Neuronal stem cell (in vitro differentiated cells): ENCODE results near the gene AP3M1.

Experiments used
- DNase-seq: peaks from one replicate; pipeline ENCODE4 v3.0.0-alpha.2; 2013; ENCODE audit warnings: low spot score
- H2AFZ ChIP-seq: one replicate; pipeline ENCODE4 v1.6.1; 2013; ENCODE audit warnings: mild to moderate bottlenecking, low read length, inconsistent platforms
- H2AK5ac ChIP-seq: 2 replicates; pipeline ENCODE4 v1.6.1; 2013; ENCODE audit warnings: low read depth, mild to moderate bottlenecking, inconsistent platforms, low read length, moderate library complexity, mixed read lengths
- H2BK120ac ChIP-seq: 2 replicates; pipeline ENCODE4 v1.6.1; 2013; ENCODE audit warnings: low read depth, mild to moderate bottlenecking, inconsistent platforms, low read length, moderate library complexity, mixed read lengths
- H2BK12ac ChIP-seq: one replicate; pipeline ENCODE4 v1.6.1; 2013; ENCODE audit warnings: low read length, inconsistent platforms
- H2BK15ac ChIP-seq: 2 replicates; pipeline ENCODE4 v1.6.1; 2013; ENCODE audit warnings: mild to moderate bottlenecking, low read length, inconsistent platforms, mixed read lengths
- H2BK5ac ChIP-seq: one replicate; pipeline ENCODE4 v1.6.1; 2013; ENCODE audit warnings: inconsistent platforms, mild to moderate bottlenecking, low read length, moderate library complexity
- H3K14ac ChIP-seq: one replicate; pipeline ENCODE4 v1.6.1; 2013; ENCODE audit warnings: low read length, inconsistent platforms
- H3K18ac ChIP-seq: 2 replicates; pipeline ENCODE4 v1.6.1; 2013; ENCODE audit warnings: low read length, inconsistent platforms
- H3K23ac ChIP-seq: 2 replicates; pipeline ENCODE4 v1.6.1; 2013; ENCODE audit warnings: low read depth, mild to moderate bottlenecking, mixed read lengths, low read length, inconsistent platforms; ENCODE audit not compliant: poor library complexity
- H3K27ac ChIP-seq: replicated peaks from 3 replicates; pipeline ENCODE4 v1.5.1; 2013; ENCODE audit warnings: low read length, inconsistent platforms
- H3K27me3 ChIP-seq, 3 experiments: 2 replicates each; pipeline ENCODE4 v1.6.1; 2013; ENCODE audit warnings: low read length in 3 of 3, mild to moderate bottlenecking in 2 of 3, inconsistent platforms in 1 of 3, low read depth in 1 of 3, mixed read lengths in 1 of 3, moderate library complexity in 1 of 3; ENCODE audit not compliant: control insufficient read depth in 3 of 3, insufficient read depth in 3 of 3
- H3K36me3 ChIP-seq, 2 donors: replicated peaks in 1 of 2; 2 replicates each; pipeline ENCODE4 v1.6.1; 2013; ENCODE audit warnings: low read length in 2 of 2; ENCODE audit not compliant: control insufficient read depth in 2 of 2, insufficient read depth in 2 of 2
- H3K4ac ChIP-seq: 2 replicates; pipeline ENCODE4 v1.6.1; 2013; ENCODE audit warnings: inconsistent platforms, mild to moderate bottlenecking, low read length, moderate library complexity
- H3K4me1 ChIP-seq, 2 donors: 1 replicate in 1 of 2; 2 replicates in 1 of 2; pipeline ENCODE4 v1.6.1; 2013; ENCODE audit warnings: low read length in 2 of 2, low read depth in 1 of 2; ENCODE audit not compliant: control insufficient read depth in 2 of 2, insufficient read depth in 1 of 2
- H3K4me2 ChIP-seq: one replicate; pipeline ENCODE4 v1.6.1; 2013; ENCODE audit warnings: mild to moderate bottlenecking, low read length, inconsistent platforms; ENCODE audit not compliant: insufficient read depth, poor library complexity, severe bottlenecking
- H3K4me3 ChIP-seq, 2 donors: 2 replicates each; pipeline ENCODE4 v1.5.1; 2013; ENCODE audit warnings: low read length in 2 of 2, mild to moderate bottlenecking in 2 of 2, inconsistent platforms in 1 of 2, moderate library complexity in 1 of 2
- H3K79me1 ChIP-seq: one replicate; pipeline ENCODE4 v1.6.1; 2013; ENCODE audit warnings: low read depth, mild to moderate bottlenecking, inconsistent platforms, low read length, moderate library complexity
- H3K9ac ChIP-seq: one replicate; pipeline ENCODE4 v1.6.1; 2013; ENCODE audit warnings: mild to moderate bottlenecking, low read depth, low read length, inconsistent platforms; ENCODE audit not compliant: poor library complexity
- H3K9me3 ChIP-seq, 2 donors: replicated peaks in 1 of 2; 2 replicates each; pipeline versions ENCODE3 to v1.6.1; 2013; ENCODE audit warnings: low read length in 2 of 2, mild to moderate bottlenecking in 2 of 2, inconsistent platforms in 1 of 2, low read depth in 1 of 2, mixed read lengths in 1 of 2, moderate library complexity in 1 of 2; ENCODE audit not compliant: control insufficient read depth in 2 of 2, insufficient read depth in 1 of 2
- H4K8ac ChIP-seq: one replicate; pipeline ENCODE4 v1.6.1; 2013; ENCODE audit warnings: low read depth, mild to moderate bottlenecking, inconsistent platforms, low read length, moderate library complexity
- H4K91ac ChIP-seq: one replicate; pipeline ENCODE4 v1.6.1; 2013; ENCODE audit warnings: low read length, low read depth, mild to moderate bottlenecking, inconsistent platforms; ENCODE audit not compliant: poor library complexity
- WGBS, 2 donors: extraction: QIAGEN DNeasy Blood & Tissue Kit; methylation state at CpG; one replicate each; pipeline ENCODE4 v1.1.7; 2013; ENCODE audit warnings: missing lambda C conversion rate in 2 of 2, mixed read lengths in 1 of 2; ENCODE audit not compliant: insufficient read length in 2 of 2, insufficient replicate concordance in 1 of 2; ENCODE audit errors: extremely low coverage in 2 of 2; 5-methylcytosine and 5-hydroxymethylcytosine counted together

The AP3M1 gene

DNA sequence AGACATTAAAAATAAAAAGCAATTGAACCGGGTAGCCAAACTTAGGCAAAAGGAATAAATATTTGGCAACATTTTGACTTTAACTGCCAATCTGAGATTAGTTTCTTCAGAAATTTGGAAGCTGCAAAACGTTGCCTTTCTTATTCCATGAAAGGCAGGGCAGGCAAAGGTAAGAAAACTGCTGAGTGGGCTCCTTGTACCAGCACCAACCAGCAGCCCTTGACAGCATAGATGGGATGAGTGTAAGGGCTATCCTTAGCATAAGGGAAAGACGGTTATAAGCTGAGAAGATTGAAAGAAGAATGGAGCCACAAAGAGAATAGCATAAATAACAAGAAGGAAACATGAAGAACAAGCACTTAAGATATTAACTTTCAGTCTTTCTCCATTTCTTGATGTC is 28.6 kb downstream of the AP3M1 start:
- no peak overlapping the region for H2BK5ac ChIP-seq
- no peak overlapping the region for H4K8ac ChIP-seq
- no peak overlapping the region for H3K4me3 ChIP-seq
- peaks cover 3% of the 10 kb centered on the region for H3K79me1 ChIP-seq
- no peak overlapping the region for H4K91ac ChIP-seq
- H2BK120ac ChIP-seq, result no peak overlapping the region
- no peak overlapping the region for H3K27ac ChIP-seq
- H3K14ac ChIP-seq, result no peak overlapping the region
- no peak overlapping the region for H3K23ac ChIP-seq
- H3K4me2 ChIP-seq, result no peak overlapping the region
- H3K4ac ChIP-seq, result no peak overlapping the region
- H2BK15ac ChIP-seq, result no peak overlapping the region
- H2BK12ac ChIP-seq, result no peak overlapping the region
- no peaks in the 10 kb centered on the region for H3K9me3 ChIP-seq
- no peak overlapping the region for H3K9ac ChIP-seq
- no CpG with 5 or more reads among the region's 3 CpGs for WGBS, 2 donors
- peaks cover 33 to 99% of the 10 kb centered on the region in 2 donors for H3K36me3 ChIP-seq
- H3K4me1 ChIP-seq, result no peaks in the 10 kb centered on the region
- no peak overlapping the region for H3K18ac ChIP-seq
- no peaks in the 10 kb centered on the region for H3K27me3 ChIP-seq
- H2AK5ac ChIP-seq, result no peak overlapping the region
- H2AFZ ChIP-seq, result no peak overlapping the region
- no peak for DNase-seq

DNA sequence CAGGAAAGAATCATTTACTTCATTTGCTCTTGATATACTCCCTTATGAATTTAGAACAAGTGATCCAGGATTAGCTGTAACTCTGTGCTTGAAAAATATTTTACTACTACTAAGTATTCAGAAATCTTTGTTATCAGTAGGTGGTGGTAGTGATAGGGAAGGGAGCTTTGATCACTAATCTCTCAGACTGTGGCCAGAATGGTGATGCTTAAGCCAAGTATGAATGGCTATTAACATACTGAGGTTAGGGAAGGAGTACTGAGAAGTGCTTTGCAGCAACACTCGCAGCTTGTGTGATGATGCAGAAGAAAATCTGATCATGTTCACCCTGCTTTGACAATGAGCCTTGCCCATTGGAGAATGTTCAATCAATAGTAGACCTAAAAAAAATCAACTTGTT is 29.3 kb downstream of the AP3M1 start:
- no peak for DNase-seq
- peaks cover 35 to 100% of the 10 kb centered on the region in 2 donors for H3K36me3 ChIP-seq
- no peak overlapping the region for H3K4me2 ChIP-seq
- H2AK5ac ChIP-seq, result no peak overlapping the region
- H3K9me3 ChIP-seq, result no peaks in the 10 kb centered on the region
- H4K8ac ChIP-seq, result no peak overlapping the region
- no peak overlapping the region for H3K14ac ChIP-seq
- no peak overlapping the region for H3K4ac ChIP-seq
- H4K91ac ChIP-seq, result no peak overlapping the region
- H2BK15ac ChIP-seq, result no peak overlapping the region
- H3K27ac ChIP-seq, result no peak overlapping the region
- H2AFZ ChIP-seq, result no peak overlapping the region
- no peak overlapping the region for H3K23ac ChIP-seq
- no peak overlapping the region for H2BK120ac ChIP-seq
- H3K4me3 ChIP-seq, result no peak overlapping the region
- H3K4me1 ChIP-seq, result no peaks in the 10 kb centered on the region
- no peaks in the 10 kb centered on the region for H3K27me3 ChIP-seq
- H3K9ac ChIP-seq, result no peak overlapping the region
- H3K79me1 ChIP-seq, result peaks cover 3% of the 10 kb centered on the region
- H2BK12ac ChIP-seq, result no peak overlapping the region
- no peak overlapping the region for H2BK5ac ChIP-seq
- WGBS, 2 donors, result no CpG with 5 or more reads among the region's 1 CpG
- H3K18ac ChIP-seq, result no peak overlapping the region

DNA sequence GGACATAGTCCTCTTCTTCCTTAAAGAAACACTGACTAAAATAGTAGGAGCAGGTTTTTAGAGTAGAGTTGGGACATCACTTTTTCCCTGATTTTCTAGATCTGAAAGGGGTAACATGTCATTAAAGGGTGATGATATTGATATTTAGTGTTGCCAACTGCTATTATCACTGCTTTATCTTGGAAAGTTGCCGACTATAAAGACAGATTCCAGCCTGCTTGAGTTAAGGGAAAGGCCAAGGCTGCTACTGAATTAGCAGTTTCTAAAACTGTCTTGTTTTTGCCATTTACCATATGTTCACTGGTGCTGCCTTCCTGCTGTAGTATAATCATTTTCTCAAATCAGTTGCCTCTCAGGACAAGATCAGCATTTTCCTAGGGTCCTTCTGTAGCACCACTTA is 29.7 kb downstream of the AP3M1 start:
- no peak overlapping the region for H3K4me3 ChIP-seq
- H3K14ac ChIP-seq, result no peak overlapping the region
- H3K18ac ChIP-seq, result no peak overlapping the region
- H4K8ac ChIP-seq, result no peak overlapping the region
- no peak overlapping the region for H3K9ac ChIP-seq
- no peak overlapping the region for H2AK5ac ChIP-seq
- H3K27me3 ChIP-seq, result no peaks in the 10 kb centered on the region
- H3K4ac ChIP-seq, result no peak overlapping the region
- no peaks in the 10 kb centered on the region for H3K9me3 ChIP-seq
- WGBS, 2 donors, result no CpG with 5 or more reads among the region's 1 CpG
- H3K23ac ChIP-seq, result no peak overlapping the region
- peaks cover 3% of the 10 kb centered on the region for H3K79me1 ChIP-seq
- no peak overlapping the region for H3K27ac ChIP-seq
- no peak overlapping the region for H2BK12ac ChIP-seq
- DNase-seq, result no peak
- no peak overlapping the region for H2BK15ac ChIP-seq
- H2AFZ ChIP-seq, result no peak overlapping the region
- H2BK120ac ChIP-seq, result no peak overlapping the region
- no peaks in the 10 kb centered on the region for H3K4me1 ChIP-seq
- no peak overlapping the region for H2BK5ac ChIP-seq
- H4K91ac ChIP-seq, result no peak overlapping the region
- H3K4me2 ChIP-seq, result no peak overlapping the region
- peaks cover 36 to 100% of the 10 kb centered on the region in 2 donors for H3K36me3 ChIP-seq

DNA sequence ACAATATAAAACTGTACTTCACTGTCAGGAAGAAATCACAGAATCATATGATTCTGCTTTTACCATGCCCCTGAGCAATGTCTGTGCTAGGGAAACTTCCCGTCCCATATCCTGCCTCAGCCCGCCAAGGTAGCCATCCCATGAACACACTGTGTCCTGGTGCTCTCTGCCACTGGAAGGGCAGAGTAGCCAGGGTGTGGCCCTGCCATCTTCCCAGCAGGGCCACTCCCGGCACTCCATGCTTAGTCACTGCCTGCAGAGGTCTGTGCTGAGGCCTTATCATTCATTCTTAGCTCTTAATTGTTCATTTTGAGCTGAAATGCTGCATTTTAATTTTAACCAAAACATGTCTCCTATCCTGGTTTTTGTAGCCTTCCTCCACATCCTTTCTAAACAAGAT is 31.8 kb downstream of the AP3M1 start:
- DNase-seq, result no peak
- peaks cover 50 to 100% of the 10 kb centered on the region in 2 donors for H3K36me3 ChIP-seq

More for the DNA sequence above, 31.8 kb downstream of the AP3M1 start:
- Histone ChIP-seq H2AFZ (no peak overlapping the region), H3K9ac (no peak overlapping the region), H3K4me1 (no peaks in the 10 kb centered on the region), H3K4me2 (no peak overlapping the region), H3K27ac (no peak overlapping the region), H4K8ac (no peak overlapping the region), H3K18ac (no peak overlapping the region), H2AK5ac (no peak overlapping the region), H4K91ac (no peak overlapping the region), H2BK5ac (no peak overlapping the region), H3K4me3 (no peak overlapping the region), H3K27me3 (no peaks in the 10 kb centered on the region), H3K23ac (no peak overlapping the region), H3K79me1 (peaks cover 3% of the 10 kb centered on the region), H2BK120ac (no peak overlapping the region), H3K14ac (no peak overlapping the region), H3K4ac (no peak overlapping the region), H2BK15ac (no peak overlapping the region), H3K9me3 (no peaks in the 10 kb centered on the region), H2BK12ac (no peak overlapping the region)
- WGBS, 2 donors, result no CpG with 5 or more reads among the region's 3 CpGs
